Activated CD4-positive, alpha-beta T cell treated with anti-CD3 and anti-CD28 coated beads for 24 hours (primary cell): Measurements from ENCODE around the gene VTI1A.
"Not testable (repeated sequence)": the region's sequence is repeated elsewhere in the genome, so short reads cannot be mapped to it uniquely, and the experiment has no call there.

Experiments
- DNase-seq, 2 donors: peaks; one replicate each; pipeline ENCODE4 v3.0.0-alpha.2; 2020; ENCODE audit warnings: low read depth in 2 of 2

Gene VTI1A

GRCh38 chr10:112542823-112543222 lies 95.8 kb downstream of the VTI1A start:
- DNase-seq, result not testable (repeated sequence)

GRCh38 chr10:112546474-112546873 lies 99.5 kb downstream of the VTI1A start:
- no peak for DNase-seq

GRCh38 chr10:112548535-112549276 lies 101.7 kb downstream of the VTI1A start:
- no peak for DNase-seq

GRCh38 chr10:112552593-112553110 lies 105.6 kb downstream of the VTI1A start:
- DNase-seq, result no peak

- DNase-seq, result no peak
These were observed 106.3 kb downstream of the VTI1A start for GRCh38 chr10:112553315-112553714.

GRCh38 chr10:112554263-112554662 lies 107.2 kb downstream of the VTI1A start:
- DNase-seq, result no peak

- DNase-seq, result no peak
These were observed 110.2 kb downstream of the VTI1A start for GRCh38 chr10:112557197-112557596.

- no peak for DNase-seq
These were observed 111.6 kb downstream of the VTI1A start for GRCh38 chr10:112558476-112559142.

GRCh38 chr10:112559349-112559748 lies 112.3 kb downstream of the VTI1A start:
- no peak for DNase-seq

GRCh38 chr10:112562122-112562521 lies 115.1 kb downstream of the VTI1A start:
- DNase-seq, result no peak

- DNase-seq, result no peak
These were observed 116.0 kb downstream of the VTI1A start for GRCh38 chr10:112562809-112563663.

GRCh38 chr10:112564337-112564736 lies 117.3 kb downstream of the VTI1A start:
- DNase-seq, result no peak

- DNase-seq, result no peak
These were observed 118.5 kb downstream of the VTI1A start for GRCh38 chr10:112565434-112566053.

- DNase-seq, result no peak
These were observed 123.6 kb downstream of the VTI1A start for GRCh38 chr10:112570585-112570984.

GRCh38 chr10:112579578-112579977 lies 132.6 kb downstream of the VTI1A start:
- no peak for DNase-seq

- no peak for DNase-seq
These were observed 133.3 kb downstream of the VTI1A start for GRCh38 chr10:112580267-112580666.

- no peak for DNase-seq
These were observed 134.9 kb downstream of the VTI1A start for GRCh38 chr10:112581921-112582320.

- DNase-seq, result no peak
These were observed 136.4 kb downstream of the VTI1A start for GRCh38 chr10:112583236-112583939.

- no peak for DNase-seq
These were observed 137.3 kb downstream of the VTI1A start for GRCh38 chr10:112584276-112584675.

- DNase-seq, result no peak
These were observed 138.1 kb downstream of the VTI1A start for GRCh38 chr10:112585126-112585525.

- DNase-seq, result no peak
These were observed 138.9 kb downstream of the VTI1A start for GRCh38 chr10:112585960-112586359.
